ENCODE data around the gene BLACAT1. TPM values are rescaled to one million over a fixed set of nuclear protein-coding genes. Genes with fewer than 3 reads are reported as not detected.

Gene BLACAT1
- total and polyA plus RNA-seq, 9 of the 15 experiments (the other 6 are each of a cell fraction or from before 2014, with no cell fraction given): 0.10 to 5.9 (median 0.73) TPM

GRCh38 chr1:205458777-205459566 is 3.1 kb upstream of the BLACAT1 start (continued):
- TF ChIP-seq ZBTB2 (IDR thresholded peaks at IDR 0.05): no peak
- no peak for TF ChIP-seq EWSR1 (IDR thresholded peaks at IDR 0.05; ENCODE audit: borderline replicate concordance, low read depth, partially characterized antibody)
- no peak for TF ChIP-seq SMAD3 (CRISPR knock-in tag; conservative IDR thresholded peaks at IDR 0.05)
- TF ChIP-seq MCM5 (IDR thresholded peaks at IDR 0.05; ENCODE audit: low read depth): no peak
- TF ChIP-seq SUPT5H (IDR thresholded peaks at IDR 0.05): no peak
- TF ChIP-seq CCNT2 (IDR thresholded peaks at IDR 0.05; ENCODE audit: borderline replicate concordance, extremely low read depth, insufficient read length, low read depth, low read length): no peak
- TF ChIP-seq BCL6 (CRISPR knock-in tag; IDR thresholded peaks at IDR 0.05): no peak
- TF ChIP-seq BHLHE40 (IDR thresholded peaks at IDR 0.05; ENCODE audit: low read length): no peak
- no peak for TF ChIP-seq CBX2 (IDR thresholded peaks at IDR 0.05; ENCODE audit: insufficient read depth, low read length, poor library complexity, severe bottlenecking)
- 0 out of 2 replicates have a peak, but pooled peaks have one; percentile 60 for TF ChIP-seq ZNF197 (CRISPR knock-in tag; IDR thresholded peaks at IDR 0.05; ENCODE audit: low read depth)
- TF ChIP-seq ZNF57 (CRISPR knock-in tag; IDR thresholded peaks at IDR 0.05): no peak
- no peak for TF ChIP-seq COPS2 (conservative IDR thresholded peaks at IDR 0.05)
- peak; percentile 99 for TF ChIP-seq EHMT2 (IDR thresholded peaks at IDR 0.05)
- no peak for TF ChIP-seq POLR2AphosphoS5 (IDR thresholded peaks at IDR 0.05; ENCODE audit: control insufficient read depth, insufficient read depth, low read depth, low read length)
- TF ChIP-seq ATF7 (IDR thresholded peaks at IDR 0.05): no peak
- TF ChIP-seq MYNN (IDR thresholded peaks at IDR 0.05): no peak
- no peak for TF ChIP-seq MYNN (CRISPR knock-in tag; IDR thresholded peaks at IDR 0.05)
- TF ChIP-seq AFF1 (IDR thresholded peaks at IDR 0.05; ENCODE audit: low read depth in 1 of 2, partially characterized antibody in 2 of 2): peak in 1 of 2 experiments; percentile 88
- TF ChIP-seq FOXA1 (IDR thresholded peaks at IDR 0.05; ENCODE audit: borderline replicate concordance): no peak
- no peak for TF ChIP-seq MXD1 (CRISPR knock-in tag; IDR thresholded peaks at IDR 0.05; ENCODE audit: borderline replicate concordance, poor library complexity, severe bottlenecking)
- TF ChIP-seq ZNF232 (CRISPR knock-in tag; IDR thresholded peaks at IDR 0.05): peak; percentile 36; the same call in 1 of the 2 replicates
- TF ChIP-seq HDAC8 (tag; IDR thresholded peaks at IDR 0.05): no peak
- no peak for TF ChIP-seq MYBL2 (IDR thresholded peaks at IDR 0.05; ENCODE audit: low read depth)
- TF ChIP-seq MYBL2 (CRISPR knock-in tag; IDR thresholded peaks at IDR 0.05; ENCODE audit: borderline replicate concordance): no peak
